Chondrocyte (in vitro differentiated cells): ENCODE measurements around the gene UPF1. TPM values are rescaled to one million over a fixed set of nuclear protein-coding genes. Genes with fewer than 3 reads are reported as not detected.

Experiments
- DNase-seq: peaks from one replicate; pipeline ENCODE4 v3.0.0; 2021; ENCODE audit warnings: mixed read lengths, low spot score
- H3K27ac Mint-ChIP-seq: one replicate; pipeline ENCODE4 v1.8.0; 2021; ENCODE audit warnings: mild to moderate bottlenecking, moderate library complexity, mixed read lengths; ENCODE audit not compliant: unreplicated experiment
- H3K27me3 Mint-ChIP-seq: 2 replicates; pipeline ENCODE4 v1.8.0; 2021; ENCODE audit warnings: low read depth, mixed read lengths
- H3K36me3 Mint-ChIP-seq: 2 replicates; pipeline ENCODE4 v1.8.0; 2021; ENCODE audit warnings: low read depth, mixed read lengths
- H3K4me1 Mint-ChIP-seq: 2 replicates; pipeline ENCODE4 v1.8.0; 2021; ENCODE audit warnings: low read depth, mild to moderate bottlenecking, mixed read lengths
- H3K4me3 Mint-ChIP-seq: one replicate; pipeline ENCODE4 v1.8.0; 2021; ENCODE audit warnings: mild to moderate bottlenecking, moderate library complexity, mixed read lengths; ENCODE audit not compliant: unreplicated experiment
- H3K9me3 Mint-ChIP-seq: 2 replicates; pipeline ENCODE4 v1.8.0; 2021; ENCODE audit warnings: low read depth, mixed read lengths
- CTCF ChIP-seq: fragments of 200-600 bp; sonication (generic); IDR thresholded peaks from 2 replicates; pipeline ENCODE4 v1.5.0; 2021; ENCODE audit warnings: antibody characterized with exemption, mild to moderate bottlenecking, moderate library complexity
- total RNA-seq: library from RNA; stranded (reverse); gene quantifications from 3 replicates; pipeline ENCODE4 v1.2.1, GENCODE V29; 2021

Gene UPF1
- total RNA-seq, 1 donor from 2014 or later: 40.4 TPM

GRCh38 chr19:18817574-18817973, 14.2 kb upstream of the UPF1 start:
- H3K27ac Mint-ChIP-seq: no peak overlapping the region
- H3K36me3 Mint-ChIP-seq: no peaks in the 10 kb centered on the region
- no peak for TF ChIP-seq CTCF
- peaks cover 3% of the 10 kb centered on the region for H3K27me3 Mint-ChIP-seq
- H3K9me3 Mint-ChIP-seq: no peaks in the 10 kb centered on the region
- peaks cover 7% of the 10 kb centered on the region for H3K4me1 Mint-ChIP-seq
- no peak overlapping the region for H3K4me3 Mint-ChIP-seq
- DNase-seq: no peak

GRCh38 chr19:18828786-18829185, 3.0 kb upstream of the UPF1 start:
- peaks cover 14% of the 10 kb centered on the region for H3K4me1 Mint-ChIP-seq
- no peak for DNase-seq
- peaks cover 2% of the 10 kb centered on the region for H3K27me3 Mint-ChIP-seq
- no peak for TF ChIP-seq CTCF
- H3K27ac Mint-ChIP-seq: no peak overlapping the region
- H3K4me3 Mint-ChIP-seq: no peak overlapping the region
- H3K9me3 Mint-ChIP-seq: peaks cover 10% of the 10 kb centered on the region
- peaks cover 3% of the 10 kb centered on the region for H3K36me3 Mint-ChIP-seq

GRCh38 chr19:18830488-18830887, 1.3 kb upstream of the UPF1 start:
- H3K4me3 Mint-ChIP-seq: no peak overlapping the region
- DNase-seq: no peak
- H3K27me3 Mint-ChIP-seq: peaks cover 2% of the 10 kb centered on the region
- H3K36me3 Mint-ChIP-seq: peaks cover 4% of the 10 kb centered on the region
- H3K9me3 Mint-ChIP-seq: peaks cover 10% of the 10 kb centered on the region
- H3K27ac Mint-ChIP-seq: no peak overlapping the region
- no peak for TF ChIP-seq CTCF
- H3K4me1 Mint-ChIP-seq: peaks cover 27% of the 10 kb centered on the region

- peaks cover 5% of the 10 kb centered on the region for H3K36me3 Mint-ChIP-seq
- H3K4me1 Mint-ChIP-seq: peaks cover 36% of the 10 kb centered on the region
- H3K9me3 Mint-ChIP-seq: peaks cover 2% of the 10 kb centered on the region
- H3K27me3 Mint-ChIP-seq: peaks cover 2% of the 10 kb centered on the region
- TF ChIP-seq CTCF: peak; percentile 33
- peak overlapping the region; percentile 88 for H3K4me3 Mint-ChIP-seq
- peak overlapping the region; percentile 84 for H3K27ac Mint-ChIP-seq
- DNase-seq: no peak
These were observed 764 bp downstream of the UPF1 start for GRCh38 chr19:18832306-18833140.

- TF ChIP-seq CTCF: no peak
- no peak for DNase-seq
- Mint-ChIP-seq H3K36me3 (peaks cover 5% of the 10 kb centered on the region), H3K4me3 (peak overlapping the region; percentile 88), H3K4me1 (peaks cover 41% of the 10 kb centered on the region), H3K27me3 (no peaks in the 10 kb centered on the region), H3K9me3 (no peaks in the 10 kb centered on the region), H3K27ac (peak overlapping the region; percentile 84)
These were observed 1.4 kb downstream of the UPF1 start for GRCh38 chr19:18833141-18833476.
